H1 (cell line): ENCODE measurements around the gene APBA2. TPM values are rescaled to one million over a fixed set of nuclear protein-coding genes. Genes with fewer than 3 reads are reported as not detected.

Experiments used
- KDM4A ChIP-seq: IDR thresholded peaks from one replicate; pipeline ENCODE4 v1.7.1; 2012; ENCODE audit warnings: low read depth, mild to moderate bottlenecking, moderate library complexity, low read length, inconsistent platforms; ENCODE audit not compliant: severe bottlenecking
- NRF1 ChIP-seq: IDR thresholded peaks from 2 replicates; pipeline ENCODE4 v1.6.1; 2011; ENCODE audit warnings: mild to moderate bottlenecking, low read depth, low read length, improper control_type of control experiment
- RXRA ChIP-seq: IDR thresholded peaks from 2 replicates; pipeline ENCODE4 v1.6.1; 2011; ENCODE audit warnings: low read depth, mild to moderate bottlenecking, low read length, moderate library complexity; ENCODE audit not compliant: insufficient read depth
- SP4 ChIP-seq: IDR thresholded peaks from 2 replicates; pipeline ENCODE4 v1.6.1; 2012; ENCODE audit warnings: low read length, inconsistent platforms
- TAF1 ChIP-seq: IDR thresholded peaks from 2 replicates; pipeline ENCODE4 v1.6.1; 2011; ENCODE audit warnings: mild to moderate bottlenecking, low read depth, low read length
- TEAD4 ChIP-seq: IDR thresholded peaks from 2 replicates; pipeline ENCODE4 v1.6.1; 2012; ENCODE audit warnings: low read depth, low read length, inconsistent platforms, mixed read lengths
- polyA plus RNA-seq, 7 experiments: library from polyadenylated mRNA; depleted of rRNA in 3 of 7; stranded (reverse) in 5 of 7; unstranded in 2 of 7; fragments of >200 nt in 5 of 7; fragments of 200-250 nt in 2 of 7; gene quantifications; 1 replicate in 5 of 7; 2 replicates in 1 of 7; 4 replicates in 1 of 7; pipeline versions ENCODE4 v1.2.1 to v1.2.3, GENCODE V29; 2011 to 2013; ENCODE audit warnings: missing spikeins in 2 of 7, mixed read lengths in 2 of 7
- total RNA-seq: library from RNA; stranded (reverse); fragmentation: NEBNext Ultra II Directional; extraction: Animal tissue kit (Norgen Biotek cat#: 25700); gene quantifications from 2 replicates; pipeline ENCODE4 v1.2.1, GENCODE V29; 2021
- TF ChIP-seq, protein P1 (sequence below): fragments of 300-600 bp; sonication (generic); IDR thresholded peaks from 2 replicates; pipeline ENCODE4 v1.7.1; 2012; ENCODE audit warnings: low read length, moderate library complexity, mild to moderate bottlenecking, inconsistent platforms; ENCODE audit not compliant: insufficient replicate concordance
- TF ChIP-seq, protein P2 (sequence below): IDR thresholded peaks from 2 replicates; pipeline ENCODE4 v1.6.1; 2011; ENCODE audit warnings: low read length, improper control_type of control experiment

APBA2 gene
- total and polyA plus RNA-seq, 2 of the 8 experiments (the other 6 are each of a cell fraction or from before 2014, with no cell fraction given), result 15.5 to 19.0 TPM

DNA sequence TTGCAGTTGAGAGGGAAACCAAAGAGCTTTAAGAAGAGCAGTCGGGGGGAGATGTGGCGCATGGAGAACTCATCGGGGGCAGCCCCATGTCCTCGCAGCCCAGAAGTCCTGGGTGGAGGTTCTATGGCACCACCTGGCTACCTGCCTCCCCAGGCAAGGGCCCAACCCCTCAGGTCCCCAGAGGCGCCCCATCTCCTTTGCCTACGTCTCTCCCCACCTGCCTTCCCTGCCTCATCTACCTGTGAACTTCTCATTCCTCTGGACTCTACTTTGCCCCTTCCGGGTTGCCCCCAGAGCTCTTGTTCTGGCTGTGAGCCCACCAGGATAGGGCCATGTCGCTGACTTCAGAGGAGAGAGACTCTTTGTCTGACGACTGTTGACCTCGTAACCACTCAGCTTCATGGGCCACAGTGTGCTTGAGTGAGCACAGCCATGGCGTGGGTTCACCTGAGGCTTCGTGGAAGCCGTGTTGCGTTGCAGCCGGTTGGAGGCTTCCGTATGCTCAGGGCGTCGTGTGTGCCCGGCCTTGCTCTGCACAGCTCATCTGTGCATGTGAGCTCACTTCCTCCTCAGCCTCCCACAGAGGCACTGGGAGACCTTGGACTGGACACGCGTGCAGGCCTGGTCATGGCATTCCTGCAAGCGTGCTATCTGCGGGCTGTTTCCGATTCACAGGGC is 13.4 kb downstream of the APBA2 start (continued):
- TF ChIP-seq, protein P1, sequence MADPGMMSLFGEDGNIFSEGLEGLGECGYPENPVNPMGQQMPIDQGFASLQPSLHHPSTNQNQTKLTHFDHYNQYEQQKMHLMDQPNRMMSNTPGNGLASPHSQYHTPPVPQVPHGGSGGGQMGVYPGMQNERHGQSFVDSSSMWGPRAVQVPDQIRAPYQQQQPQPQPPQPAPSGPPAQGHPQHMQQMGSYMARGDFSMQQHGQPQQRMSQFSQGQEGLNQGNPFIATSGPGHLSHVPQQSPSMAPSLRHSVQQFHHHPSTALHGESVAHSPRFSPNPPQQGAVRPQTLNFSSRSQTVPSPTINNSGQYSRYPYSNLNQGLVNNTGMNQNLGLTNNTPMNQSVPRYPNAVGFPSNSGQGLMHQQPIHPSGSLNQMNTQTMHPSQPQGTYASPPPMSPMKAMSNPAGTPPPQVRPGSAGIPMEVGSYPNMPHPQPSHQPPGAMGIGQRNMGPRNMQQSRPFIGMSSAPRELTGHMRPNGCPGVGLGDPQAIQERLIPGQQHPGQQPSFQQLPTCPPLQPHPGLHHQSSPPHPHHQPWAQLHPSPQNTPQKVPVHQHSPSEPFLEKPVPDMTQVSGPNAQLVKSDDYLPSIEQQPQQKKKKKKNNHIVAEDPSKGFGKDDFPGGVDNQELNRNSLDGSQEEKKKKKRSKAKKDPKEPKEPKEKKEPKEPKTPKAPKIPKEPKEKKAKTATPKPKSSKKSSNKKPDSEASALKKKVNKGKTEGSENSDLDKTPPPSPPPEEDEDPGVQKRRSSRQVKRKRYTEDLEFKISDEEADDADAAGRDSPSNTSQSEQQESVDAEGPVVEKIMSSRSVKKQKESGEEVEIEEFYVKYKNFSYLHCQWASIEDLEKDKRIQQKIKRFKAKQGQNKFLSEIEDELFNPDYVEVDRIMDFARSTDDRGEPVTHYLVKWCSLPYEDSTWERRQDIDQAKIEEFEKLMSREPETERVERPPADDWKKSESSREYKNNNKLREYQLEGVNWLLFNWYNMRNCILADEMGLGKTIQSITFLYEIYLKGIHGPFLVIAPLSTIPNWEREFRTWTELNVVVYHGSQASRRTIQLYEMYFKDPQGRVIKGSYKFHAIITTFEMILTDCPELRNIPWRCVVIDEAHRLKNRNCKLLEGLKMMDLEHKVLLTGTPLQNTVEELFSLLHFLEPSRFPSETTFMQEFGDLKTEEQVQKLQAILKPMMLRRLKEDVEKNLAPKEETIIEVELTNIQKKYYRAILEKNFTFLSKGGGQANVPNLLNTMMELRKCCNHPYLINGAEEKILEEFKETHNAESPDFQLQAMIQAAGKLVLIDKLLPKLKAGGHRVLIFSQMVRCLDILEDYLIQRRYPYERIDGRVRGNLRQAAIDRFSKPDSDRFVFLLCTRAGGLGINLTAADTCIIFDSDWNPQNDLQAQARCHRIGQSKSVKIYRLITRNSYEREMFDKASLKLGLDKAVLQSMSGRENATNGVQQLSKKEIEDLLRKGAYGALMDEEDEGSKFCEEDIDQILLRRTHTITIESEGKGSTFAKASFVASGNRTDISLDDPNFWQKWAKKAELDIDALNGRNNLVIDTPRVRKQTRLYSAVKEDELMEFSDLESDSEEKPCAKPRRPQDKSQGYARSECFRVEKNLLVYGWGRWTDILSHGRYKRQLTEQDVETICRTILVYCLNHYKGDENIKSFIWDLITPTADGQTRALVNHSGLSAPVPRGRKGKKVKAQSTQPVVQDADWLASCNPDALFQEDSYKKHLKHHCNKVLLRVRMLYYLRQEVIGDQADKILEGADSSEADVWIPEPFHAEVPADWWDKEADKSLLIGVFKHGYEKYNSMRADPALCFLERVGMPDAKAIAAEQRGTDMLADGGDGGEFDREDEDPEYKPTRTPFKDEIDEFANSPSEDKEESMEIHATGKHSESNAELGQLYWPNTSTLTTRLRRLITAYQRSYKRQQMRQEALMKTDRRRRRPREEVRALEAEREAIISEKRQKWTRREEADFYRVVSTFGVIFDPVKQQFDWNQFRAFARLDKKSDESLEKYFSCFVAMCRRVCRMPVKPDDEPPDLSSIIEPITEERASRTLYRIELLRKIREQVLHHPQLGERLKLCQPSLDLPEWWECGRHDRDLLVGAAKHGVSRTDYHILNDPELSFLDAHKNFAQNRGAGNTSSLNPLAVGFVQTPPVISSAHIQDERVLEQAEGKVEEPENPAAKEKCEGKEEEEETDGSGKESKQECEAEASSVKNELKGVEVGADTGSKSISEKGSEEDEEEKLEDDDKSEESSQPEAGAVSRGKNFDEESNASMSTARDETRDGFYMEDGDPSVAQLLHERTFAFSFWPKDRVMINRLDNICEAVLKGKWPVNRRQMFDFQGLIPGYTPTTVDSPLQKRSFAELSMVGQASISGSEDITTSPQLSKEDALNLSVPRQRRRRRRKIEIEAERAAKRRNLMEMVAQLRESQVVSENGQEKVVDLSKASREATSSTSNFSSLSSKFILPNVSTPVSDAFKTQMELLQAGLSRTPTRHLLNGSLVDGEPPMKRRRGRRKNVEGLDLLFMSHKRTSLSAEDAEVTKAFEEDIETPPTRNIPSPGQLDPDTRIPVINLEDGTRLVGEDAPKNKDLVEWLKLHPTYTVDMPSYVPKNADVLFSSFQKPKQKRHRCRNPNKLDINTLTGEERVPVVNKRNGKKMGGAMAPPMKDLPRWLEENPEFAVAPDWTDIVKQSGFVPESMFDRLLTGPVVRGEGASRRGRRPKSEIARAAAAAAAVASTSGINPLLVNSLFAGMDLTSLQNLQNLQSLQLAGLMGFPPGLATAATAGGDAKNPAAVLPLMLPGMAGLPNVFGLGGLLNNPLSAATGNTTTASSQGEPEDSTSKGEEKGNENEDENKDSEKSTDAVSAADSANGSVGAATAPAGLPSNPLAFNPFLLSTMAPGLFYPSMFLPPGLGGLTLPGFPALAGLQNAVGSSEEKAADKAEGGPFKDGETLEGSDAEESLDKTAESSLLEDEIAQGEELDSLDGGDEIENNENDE, result no peak
- TF ChIP-seq RXRA (no peak), TEAD4 (no peak), SP4 (no peak), KDM4A (no peak), TAF1 (no peak), NRF1 (no peak)
- TF ChIP-seq, protein P2, sequence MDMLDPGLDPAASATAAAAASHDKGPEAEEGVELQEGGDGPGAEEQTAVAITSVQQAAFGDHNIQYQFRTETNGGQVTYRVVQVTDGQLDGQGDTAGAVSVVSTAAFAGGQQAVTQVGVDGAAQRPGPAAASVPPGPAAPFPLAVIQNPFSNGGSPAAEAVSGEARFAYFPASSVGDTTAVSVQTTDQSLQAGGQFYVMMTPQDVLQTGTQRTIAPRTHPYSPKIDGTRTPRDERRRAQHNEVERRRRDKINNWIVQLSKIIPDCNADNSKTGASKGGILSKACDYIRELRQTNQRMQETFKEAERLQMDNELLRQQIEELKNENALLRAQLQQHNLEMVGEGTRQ, result no peak
